Cardiac fibroblast (primary cell): ENCODE data around the gene PDIA5.

Experiments used
- DNase-seq, 2 donors: peaks; one replicate each; pipeline versions ENCODE4 v3.0.0 to v3.0.0-alpha.2; 2010; ENCODE audit warnings: low read depth in 2 of 2
- H3K4me3 ChIP-seq, 2 donors: replicated peaks in 1 of 2; 1 replicate in 1 of 2; 2 replicates in 1 of 2; pipeline ENCODE4 v1.5.1; 2011; ENCODE audit warnings: low read depth in 2 of 2, low read length in 2 of 2, mild to moderate bottlenecking in 2 of 2, moderate library complexity in 1 of 2
- CTCF ChIP-seq: IDR thresholded peaks from one replicate; pipeline ENCODE4 v1.5.1; 2011; ENCODE audit warnings: low read depth, mild to moderate bottlenecking, low read length, inconsistent platforms

PDIA5 gene

GRCh38 chr3:123076112-123076495 is 9.3 kb downstream of the PDIA5 start:
- TF ChIP-seq CTCF: no peak
- DNase-seq: no peak
- no peak overlapping the region for H3K4me3 ChIP-seq

- peak in 1 of 2 donors; percentile 63 for DNase-seq
- no peak overlapping the region for H3K4me3 ChIP-seq
- TF ChIP-seq CTCF: no peak
Measured at GRCh38 chr3:123076496-123077418, 9.9 kb downstream of the PDIA5 start.

GRCh38 chr3:123078101-123078500 is 11.3 kb downstream of the PDIA5 start:
- no peak for TF ChIP-seq CTCF
- no peak overlapping the region for H3K4me3 ChIP-seq
- no peak for DNase-seq

- no peak overlapping the region for H3K4me3 ChIP-seq
- DNase-seq: no peak
Measured at GRCh38 chr3:123080864-123081562, 14.2 kb downstream of the PDIA5 start.

GRCh38 chr3:123081718-123082369 is 15.0 kb downstream of the PDIA5 start:
- peak in 1 of 2 donors; percentile 51 for DNase-seq
- no peak for TF ChIP-seq CTCF
- H3K4me3 ChIP-seq: no peak overlapping the region

More at GRCh38 chr3:123080864-123081562, 14.2 kb downstream of the PDIA5 start:
- no peak for TF ChIP-seq CTCF

- H3K4me3 ChIP-seq: no peak overlapping the region
- TF ChIP-seq CTCF: no peak
- no peak for DNase-seq
Measured at GRCh38 chr3:123082370-123083065, 15.7 kb downstream of the PDIA5 start.
